ENCODE data around the gene MMP24OS. TPM values are rescaled to one million over a fixed set of nuclear protein-coding genes. Genes with fewer than 3 reads are reported as not detected.

Gene MMP24OS
- total RNA-seq, 1 donor from 2014 or later = 5.0 TPM

GRCh38 chr20:35290186-35290886 is 12.4 kb upstream of the MMP24OS start:
- Histone ChIP-seq H3K4me3 (ENCODE audit: low read depth, low read length) (no peak overlapping the region), H3K36me3 (ENCODE audit: control insufficient read depth, insufficient read depth, low read length) (no peaks in the 10 kb centered on the region), H3K27me3 (ENCODE audit: control insufficient read depth, insufficient read depth, low read length) (no peaks in the 10 kb centered on the region)
- no peak for TF ChIP-seq CTCF (IDR thresholded peaks at IDR 0.05; ENCODE audit: insufficient read depth, low read length, severe bottlenecking)
- no peak for FAIRE-seq
- no peak for DNase-seq (ENCODE audit: low read depth)

GRCh38 chr20:35288325-35289060 is 10.6 kb upstream of the MMP24OS start:
- FAIRE-seq (no peak), DNase-seq (ENCODE audit: low read depth) (no peak)
- TF ChIP-seq CTCF (IDR thresholded peaks at IDR 0.05; ENCODE audit: insufficient read depth, low read length, severe bottlenecking) = no peak
- H3K27me3 ChIP-seq (ENCODE audit: control insufficient read depth, insufficient read depth, low read length) = no peaks in the 10 kb centered on the region
- H3K4me3 ChIP-seq (ENCODE audit: low read depth, low read length) = no peak overlapping the region
- no peaks in the 10 kb centered on the region for H3K36me3 ChIP-seq (ENCODE audit: control insufficient read depth, insufficient read depth, low read length)

GRCh38 chr20:35287509-35288324 is 9.8 kb upstream of the MMP24OS start:
- H3K27me3 ChIP-seq (ENCODE audit: control insufficient read depth, insufficient read depth, low read length) = no peaks in the 10 kb centered on the region
- TF ChIP-seq CTCF (IDR thresholded peaks at IDR 0.05; ENCODE audit: insufficient read depth, low read length, severe bottlenecking) = no peak
- H3K36me3 ChIP-seq (ENCODE audit: control insufficient read depth, insufficient read depth, low read length) = peaks cover 2% of the 10 kb centered on the region
- FAIRE-seq (no peak), DNase-seq (ENCODE audit: low read depth) (no peak)
- H3K4me3 ChIP-seq (ENCODE audit: low read depth, low read length) = no peak overlapping the region

GRCh38 chr20:35286899-35287508 is 9.1 kb upstream of the MMP24OS start:
- FAIRE-seq = no peak
- Histone ChIP-seq H3K4me3 (ENCODE audit: low read depth, low read length) (no peak overlapping the region), H3K27me3 (ENCODE audit: control insufficient read depth, insufficient read depth, low read length) (no peaks in the 10 kb centered on the region), H3K36me3 (ENCODE audit: control insufficient read depth, insufficient read depth, low read length) (peaks cover 4% of the 10 kb centered on the region)
- TF ChIP-seq CTCF (IDR thresholded peaks at IDR 0.05; ENCODE audit: insufficient read depth, low read length, severe bottlenecking) = no peak
- DNase-seq (ENCODE audit: low read depth) = no peak

- Histone ChIP-seq H3K27me3 (ENCODE audit: control insufficient read depth, insufficient read depth, low read length) (no peaks in the 10 kb centered on the region), H3K36me3 (ENCODE audit: control insufficient read depth, insufficient read depth, low read length) (peaks cover 4% of the 10 kb centered on the region), H3K4me3 (ENCODE audit: low read depth, low read length) (no peak overlapping the region)
- no peak for DNase-seq (ENCODE audit: low read depth)
- no peak for TF ChIP-seq CTCF (IDR thresholded peaks at IDR 0.05; ENCODE audit: insufficient read depth, low read length, severe bottlenecking)
- no peak for FAIRE-seq
Measured at GRCh38 chr20:35286077-35286898, 8.4 kb upstream of the MMP24OS start.
